Activated CD4-positive, alpha-beta T cell treated with anti-CD3 and anti-CD28 coated beads for 4 hours (primary cell): ENCODE data around the gene SP4.
A peak's percentile ranks its signal among the peaks of the same experiment; 100 is the strongest.

Experiments used
- DNase-seq, 2 donors: peaks; one replicate each; pipeline ENCODE4 v3.0.0-alpha.2; 2020

Gene SP4

DNA sequence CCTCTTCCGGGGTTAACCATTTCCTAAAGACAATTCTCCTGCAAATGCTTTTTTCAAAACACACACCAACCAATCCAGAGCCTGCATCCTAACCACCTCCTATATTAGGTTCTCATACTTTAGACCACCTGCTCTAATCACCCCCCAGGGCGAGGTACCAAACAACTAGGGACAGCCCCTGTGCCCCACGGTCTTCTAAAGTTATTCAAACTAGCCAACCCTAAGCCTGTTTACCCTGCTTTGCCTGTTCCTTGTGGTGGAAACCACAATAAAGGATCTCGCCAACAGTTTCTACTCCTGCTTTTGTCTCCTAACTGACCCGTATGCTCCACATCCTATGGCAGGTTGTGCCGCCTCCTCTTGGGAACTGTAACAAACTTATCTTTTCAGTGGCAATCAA is 21.1 kb downstream of the SP4 start:
- DNase-seq = no peak

DNA sequence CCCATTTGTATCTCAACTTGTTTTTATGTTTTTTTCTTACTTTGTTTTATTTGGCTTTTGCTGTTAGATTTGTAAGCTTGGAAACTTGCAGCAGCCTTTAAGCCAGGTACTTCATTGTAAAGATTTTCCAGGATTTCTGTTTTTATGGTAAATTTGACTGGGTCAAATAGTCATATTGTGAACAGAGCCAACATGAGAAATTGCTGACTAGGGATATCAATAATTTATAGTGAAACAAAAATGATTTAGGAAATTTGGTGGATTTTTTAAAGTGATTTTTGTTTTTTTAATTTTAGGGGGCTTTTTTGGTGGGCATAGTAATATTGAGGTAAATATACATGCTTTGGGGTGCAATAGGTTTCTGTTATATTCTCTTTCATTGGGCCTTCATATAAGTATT is 22.2 kb downstream of the SP4 start:
- no peak for DNase-seq

DNA sequence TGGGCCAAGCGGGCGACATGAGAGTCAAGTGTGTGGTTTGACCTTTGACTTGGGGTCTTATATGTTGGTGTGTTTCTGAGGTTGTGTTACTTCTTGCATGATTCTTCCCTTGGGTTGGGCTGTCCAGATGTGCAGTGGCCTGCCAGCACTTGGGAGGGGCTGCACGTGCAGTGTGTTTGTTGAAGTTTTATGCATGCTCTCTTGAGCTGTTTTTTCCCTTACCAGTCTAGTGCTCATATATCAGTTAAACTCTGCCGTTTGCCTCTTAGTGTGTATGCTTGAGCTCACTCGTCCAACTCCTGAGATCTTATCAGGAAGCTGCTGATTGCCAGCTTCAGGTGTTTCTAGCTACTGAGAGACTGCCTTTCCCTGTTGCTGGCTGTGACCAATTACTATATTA is 23.1 kb downstream of the SP4 start:
- DNase-seq = no peak

DNA sequence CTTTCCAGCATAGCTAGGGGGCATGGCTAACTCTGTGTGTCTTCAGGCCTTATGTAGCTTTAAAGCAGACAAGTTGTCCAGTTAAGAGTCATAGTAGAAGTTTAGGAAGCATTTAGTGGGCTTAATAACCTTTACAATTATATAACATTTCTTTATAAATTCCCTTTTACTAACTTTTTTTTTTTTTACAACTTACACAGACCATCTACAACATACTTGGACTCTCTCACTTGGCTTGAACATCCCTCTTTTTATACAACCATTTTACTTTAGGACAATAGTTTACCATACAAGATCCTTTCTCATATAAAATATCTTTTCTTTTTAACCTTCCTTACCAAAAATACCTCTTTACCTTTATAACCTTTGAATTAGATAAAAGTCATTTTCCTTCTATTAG is 26.3 kb downstream of the SP4 start:
- DNase-seq = no peak

DNA sequence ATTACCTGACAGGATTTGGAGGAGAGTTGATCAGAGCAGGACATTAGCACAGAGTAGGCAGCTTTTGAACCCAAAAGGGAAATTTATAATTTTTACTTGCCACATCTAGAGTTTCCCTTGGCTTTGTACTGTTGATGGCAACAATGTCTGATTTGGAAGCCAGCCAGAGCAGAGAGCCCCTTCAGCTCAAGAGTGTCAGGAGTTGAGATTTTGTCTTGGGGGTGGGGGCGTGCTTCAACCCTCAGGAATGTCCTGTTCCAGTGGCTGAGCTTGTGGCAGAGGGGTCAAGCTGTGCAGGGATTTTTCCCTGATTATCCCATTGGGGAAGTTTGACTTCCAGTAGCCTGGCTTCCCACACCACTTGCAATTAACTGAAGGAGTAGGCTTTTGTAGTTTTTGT is 27.0 kb downstream of the SP4 start:
- no peak for DNase-seq

DNA sequence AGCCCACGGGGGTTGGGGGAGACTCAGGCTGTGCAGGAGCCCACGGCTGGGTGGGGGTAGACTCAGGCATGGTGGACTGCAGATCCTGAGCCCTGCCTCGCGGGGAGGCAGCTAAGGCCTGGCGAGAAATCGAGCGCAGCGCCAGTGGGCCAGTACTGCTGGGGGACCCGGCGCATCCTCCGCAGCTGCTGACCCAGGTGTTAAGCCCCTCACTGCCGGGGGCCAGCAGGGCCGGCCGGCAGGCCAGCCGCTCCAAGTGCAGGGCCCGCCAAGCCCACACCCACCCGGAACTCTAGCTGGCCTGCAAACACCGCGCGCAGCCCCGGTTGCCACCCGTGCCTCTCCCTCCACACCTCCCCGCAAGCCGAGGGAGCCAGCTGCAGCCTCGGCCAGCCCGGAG is 33.4 kb downstream of the SP4 start:
- DNase-seq = no peak

DNA sequence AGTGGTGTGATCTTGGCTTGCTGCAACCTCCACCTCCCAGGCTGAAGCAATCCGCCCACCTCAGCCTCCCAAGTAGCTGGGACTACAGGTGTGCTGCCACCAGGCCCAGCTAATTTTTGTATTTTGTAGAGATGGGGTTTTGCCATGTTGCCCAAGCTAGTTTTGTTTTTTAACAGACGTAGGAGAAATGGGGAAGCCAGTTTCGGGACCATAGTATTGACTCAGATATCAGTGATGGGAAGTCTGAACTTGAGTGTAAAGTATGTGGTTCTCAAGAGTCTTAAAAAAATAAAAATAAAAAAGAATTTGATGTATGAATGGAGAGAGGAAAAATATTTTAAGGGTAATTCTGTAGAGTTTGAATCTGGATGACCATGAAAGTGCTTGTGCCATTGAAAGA is 34.2 kb downstream of the SP4 start:
- no peak for DNase-seq

DNA sequence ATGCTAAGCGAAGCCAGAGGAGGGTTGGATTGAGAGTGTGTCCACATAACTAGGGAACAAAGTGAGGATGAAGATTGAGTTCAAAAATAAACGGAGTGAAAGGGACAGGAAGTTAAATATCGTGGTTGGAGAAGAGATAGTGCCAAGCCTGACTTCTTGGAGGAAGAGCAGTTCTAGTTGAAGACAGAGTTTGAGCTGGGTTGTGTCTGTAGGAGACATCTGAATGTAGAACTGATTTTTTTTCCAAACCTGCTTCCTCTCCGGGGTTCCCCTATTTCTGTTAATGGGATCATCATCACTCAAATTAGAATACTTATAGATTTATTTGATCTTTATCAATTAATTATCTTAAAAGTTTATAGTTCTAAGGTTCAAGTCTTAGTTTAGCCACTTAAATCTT is 35.6 kb downstream of the SP4 start:
- no peak for DNase-seq

DNA sequence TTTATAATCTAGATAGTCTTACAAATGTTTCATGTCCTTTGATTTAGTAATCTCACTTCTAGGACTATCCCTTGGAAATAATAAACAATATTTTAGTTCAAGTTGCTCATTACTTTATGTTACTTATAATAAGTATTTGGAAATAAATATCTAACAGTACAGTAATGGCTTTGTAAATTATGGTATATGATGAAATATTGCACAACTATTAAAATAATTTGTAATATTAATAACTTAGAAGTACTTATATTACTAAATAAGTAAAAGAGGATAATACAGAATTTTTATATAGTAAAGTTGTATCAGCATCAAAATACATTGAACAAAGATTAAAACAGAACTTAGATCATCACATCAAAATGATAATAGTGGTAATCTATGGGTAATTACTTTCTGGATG is 41.1 kb downstream of the SP4 start:
- no peak for DNase-seq

DNA sequence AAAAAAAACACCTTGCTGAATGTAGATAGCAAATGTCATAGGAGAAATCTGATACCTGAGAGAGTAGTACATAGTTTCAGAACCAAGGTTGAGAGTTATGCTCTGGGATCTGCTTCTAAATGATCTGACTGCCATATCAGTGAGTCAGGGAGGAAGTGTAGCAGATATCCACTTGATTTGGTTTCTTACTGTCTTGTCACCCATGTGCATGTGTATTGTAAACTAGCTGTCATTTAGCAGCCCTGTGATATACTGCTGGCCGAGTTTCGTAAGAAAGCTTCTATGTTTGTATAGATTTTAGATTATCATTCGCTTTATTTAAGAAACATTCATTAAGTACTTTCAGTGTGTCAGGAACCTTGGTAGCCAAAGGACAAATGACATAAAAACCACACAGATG is 42.0 kb downstream of the SP4 start:
- DNase-seq = no peak

DNA sequence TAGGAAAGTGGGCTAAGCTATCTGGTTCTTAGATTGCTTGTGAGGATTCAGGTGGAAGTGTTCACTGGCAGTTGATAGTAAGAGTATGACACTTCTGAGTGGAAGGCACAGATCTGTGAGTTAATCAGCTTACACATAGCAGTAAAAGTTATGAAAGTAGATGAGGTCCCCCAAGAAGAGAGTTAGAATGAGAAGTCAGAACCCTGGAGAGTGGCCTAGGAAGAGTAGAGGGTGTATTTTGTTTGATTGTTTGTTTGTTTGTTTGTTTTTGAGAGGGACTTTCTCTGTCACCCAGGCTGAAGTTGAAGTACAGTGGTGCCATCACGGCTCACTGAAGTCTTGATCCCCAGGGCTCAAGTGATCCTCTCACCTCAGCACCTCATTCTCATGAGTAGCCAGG is 44.1 kb downstream of the SP4 start:
- no peak for DNase-seq

DNA sequence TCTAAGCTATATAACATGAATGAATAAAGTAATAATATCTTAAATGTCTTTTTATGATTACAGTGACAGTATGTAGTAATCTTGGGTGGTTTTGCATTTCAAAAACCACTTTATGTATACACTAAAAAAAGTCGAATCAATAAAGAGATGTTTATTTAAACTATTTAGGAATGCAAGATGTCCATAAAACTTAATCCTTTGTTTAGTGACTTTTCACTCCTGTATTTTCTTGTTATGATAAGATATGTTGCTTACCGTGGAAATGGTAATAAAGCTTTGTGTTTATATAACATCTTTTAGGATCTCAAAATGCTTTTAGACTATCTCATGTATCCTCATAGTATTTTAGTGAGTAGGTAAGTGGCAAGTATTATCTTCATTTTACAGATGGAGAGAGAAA is 48.5 kb downstream of the SP4 start:
- no peak for DNase-seq

DNA sequence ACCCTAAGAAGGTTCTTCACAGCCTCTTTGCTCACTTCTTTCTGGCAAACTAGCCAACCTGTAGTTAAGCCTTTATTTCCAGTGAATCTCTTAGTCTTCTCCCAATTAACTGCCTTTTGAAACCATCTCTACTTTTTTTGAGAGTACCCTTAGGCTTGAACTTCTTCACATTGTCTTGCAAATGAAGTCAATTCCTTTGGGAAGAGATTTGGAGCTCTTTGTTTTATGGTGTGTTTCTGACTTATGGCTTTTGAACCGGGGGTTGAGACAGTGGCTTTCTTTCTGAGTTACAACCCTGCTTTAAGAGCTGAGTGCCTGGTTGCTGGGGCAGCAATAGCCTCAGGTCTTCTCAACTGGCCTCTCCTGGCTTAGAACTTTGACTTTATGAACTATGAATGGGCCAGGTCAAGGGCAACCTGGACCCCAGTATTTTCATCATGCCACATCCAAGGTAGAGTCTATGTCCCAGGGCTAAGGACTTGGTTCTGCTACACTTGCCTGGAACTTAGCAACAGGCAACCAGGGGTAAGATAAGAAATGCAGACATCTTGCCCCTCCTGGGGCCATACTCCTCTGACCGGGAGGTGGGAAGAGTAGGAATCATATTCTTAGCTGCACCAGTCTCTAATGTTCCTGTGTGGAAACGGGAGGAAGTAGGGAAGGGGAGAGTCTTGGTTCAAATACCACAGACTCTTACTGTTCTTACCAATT is 53.0 kb downstream of the SP4 start:
- DNase-seq = no peak

DNA sequence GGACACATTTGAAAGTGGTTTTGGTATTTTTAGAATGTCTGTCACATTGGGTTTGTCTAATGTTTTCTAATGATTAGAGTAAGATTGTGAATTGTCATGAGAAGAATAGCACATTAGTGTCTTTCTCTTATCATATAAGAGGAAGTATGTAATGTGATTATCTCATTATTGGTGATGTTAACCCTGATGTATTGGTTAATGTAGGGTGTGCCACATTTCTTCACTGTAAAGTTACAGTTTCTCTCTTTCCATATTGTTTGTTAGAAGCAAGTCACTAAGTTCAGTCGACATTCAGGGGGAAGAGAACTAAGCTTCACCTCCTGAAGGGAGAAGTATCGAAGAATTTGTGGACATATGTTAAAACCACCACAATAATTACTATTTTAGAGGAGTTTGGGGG is 58.6 kb downstream of the SP4 start:
- no peak for DNase-seq

DNA sequence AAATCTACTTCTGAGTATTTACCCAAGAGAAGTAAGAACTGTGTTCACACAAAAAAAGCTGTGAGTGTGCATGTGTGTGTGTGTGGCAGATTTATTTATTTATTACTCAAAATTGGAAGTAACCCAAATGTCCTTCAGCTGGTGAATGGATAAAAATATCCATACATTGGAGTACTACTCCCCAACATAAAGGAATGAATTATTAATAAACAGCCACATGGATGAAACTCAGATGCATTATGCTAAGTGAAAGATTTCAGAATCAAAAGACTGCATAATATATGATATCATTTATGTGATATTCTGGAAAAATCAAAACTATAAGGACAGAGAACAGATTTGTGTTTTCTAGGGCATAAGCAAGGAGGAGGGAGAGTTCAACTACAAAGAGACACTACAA is 67.8 kb downstream of the SP4 start:
- DNase-seq = no peak

DNA sequence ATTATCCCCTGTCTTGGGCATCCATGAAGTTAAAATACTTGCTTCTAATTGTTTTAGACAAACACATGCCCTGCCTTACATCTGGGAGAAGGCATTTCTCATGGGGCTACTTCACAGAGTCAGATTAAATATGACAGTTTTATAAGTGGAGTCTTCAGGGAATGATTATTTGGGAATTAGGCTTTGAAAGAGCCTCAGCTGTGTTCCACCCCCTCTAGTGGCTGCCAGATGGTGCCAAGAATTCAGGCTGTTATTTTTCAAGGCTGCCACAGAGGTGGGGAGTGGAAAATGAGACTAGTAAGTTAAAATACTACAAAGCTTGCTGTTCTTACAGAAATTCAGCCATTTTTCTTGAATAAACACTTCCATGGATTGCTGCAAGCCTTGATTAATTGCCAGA is 69.2 kb downstream of the SP4 start:
- DNase-seq = no peak

DNA sequence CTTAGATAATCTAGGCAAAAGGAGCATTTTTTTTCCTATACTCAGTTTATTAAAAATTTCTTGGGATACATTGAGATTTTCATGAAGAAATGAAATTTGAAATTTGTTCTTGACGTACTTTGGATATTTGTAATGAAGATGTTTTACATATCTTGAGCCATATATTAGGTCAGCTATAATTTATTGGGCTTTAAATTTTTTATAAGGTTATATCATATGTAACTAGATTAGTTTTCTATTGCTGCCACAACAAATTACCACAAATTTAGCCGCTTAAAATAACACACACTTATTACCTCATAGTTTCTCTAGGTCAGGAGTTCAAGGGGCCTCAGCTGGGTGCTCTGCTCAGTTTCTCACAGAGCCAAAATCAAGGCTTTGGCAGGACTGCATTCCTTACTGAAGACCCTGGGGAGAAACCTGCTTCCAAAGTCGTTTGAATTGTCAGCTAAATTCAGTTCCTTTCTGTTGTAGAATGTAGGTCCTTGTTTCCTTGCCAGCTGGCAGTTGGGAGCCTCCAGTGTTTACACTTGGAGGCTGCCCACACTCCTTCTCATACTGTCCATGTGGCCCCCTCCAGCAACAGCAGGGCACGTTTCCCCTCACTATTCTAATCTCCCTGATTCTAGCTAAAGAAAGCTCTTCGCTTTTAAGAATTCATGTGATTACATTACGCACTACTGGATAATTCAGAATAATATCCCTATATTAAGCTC is 72.4 kb downstream of the SP4 start:
- no peak for DNase-seq

DNA sequence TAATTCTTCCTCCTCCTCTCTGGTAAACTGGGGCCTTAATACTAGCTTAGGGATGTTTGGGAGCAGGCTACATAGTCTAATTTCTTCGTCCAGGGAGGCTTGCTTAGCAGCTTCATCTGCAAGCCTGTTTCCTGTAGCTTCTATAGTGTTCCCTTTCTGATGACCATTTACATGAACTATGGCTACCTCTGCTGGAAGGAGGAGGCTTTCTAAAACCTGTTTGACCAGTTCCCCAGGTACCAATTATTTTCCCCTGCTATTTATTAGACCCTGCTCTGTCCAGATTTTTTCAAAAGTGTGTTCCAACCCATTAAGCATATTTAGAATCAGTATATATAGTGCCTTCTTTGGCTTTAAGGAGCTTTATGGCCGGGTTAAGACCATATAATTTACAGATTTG is 76.1 kb downstream of the SP4 start:
- DNase-seq = no peak

DNA sequence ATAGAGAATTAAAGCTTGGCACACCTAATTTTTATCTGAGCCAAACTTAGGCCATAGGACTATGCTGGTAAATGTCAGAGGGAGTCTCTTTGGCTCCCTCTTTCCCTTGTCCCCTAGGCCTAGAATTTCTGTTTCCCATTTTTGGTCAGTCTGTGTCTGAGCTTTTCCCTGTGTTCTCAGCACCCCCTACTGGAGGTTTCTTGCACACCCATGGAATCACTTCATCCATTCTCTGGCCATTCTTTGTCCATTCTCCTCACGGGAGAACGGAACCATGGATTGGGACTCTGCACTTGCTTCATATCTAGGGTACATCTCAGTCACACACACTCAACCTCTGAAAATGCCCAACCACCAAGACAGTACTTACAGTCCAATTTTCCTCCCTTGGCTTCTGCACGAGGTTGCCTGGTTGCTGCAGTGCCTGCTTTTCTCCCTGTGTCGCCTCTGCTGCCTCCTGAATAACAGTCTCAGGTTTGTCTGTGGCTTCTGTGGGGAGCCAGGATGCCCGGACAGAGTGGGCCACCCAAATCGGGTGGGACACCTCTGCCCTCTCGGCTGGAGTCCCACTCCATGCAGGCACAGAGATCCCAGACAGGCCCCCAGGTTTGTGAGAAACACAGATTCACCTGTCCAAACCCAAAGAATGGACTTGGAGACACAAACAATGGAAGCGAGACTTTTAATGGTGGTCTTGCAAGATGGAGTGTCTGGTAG is 79.9 kb downstream of the SP4 start:
- peak in 1 of 2 donors; percentile 24 for DNase-seq

DNA sequence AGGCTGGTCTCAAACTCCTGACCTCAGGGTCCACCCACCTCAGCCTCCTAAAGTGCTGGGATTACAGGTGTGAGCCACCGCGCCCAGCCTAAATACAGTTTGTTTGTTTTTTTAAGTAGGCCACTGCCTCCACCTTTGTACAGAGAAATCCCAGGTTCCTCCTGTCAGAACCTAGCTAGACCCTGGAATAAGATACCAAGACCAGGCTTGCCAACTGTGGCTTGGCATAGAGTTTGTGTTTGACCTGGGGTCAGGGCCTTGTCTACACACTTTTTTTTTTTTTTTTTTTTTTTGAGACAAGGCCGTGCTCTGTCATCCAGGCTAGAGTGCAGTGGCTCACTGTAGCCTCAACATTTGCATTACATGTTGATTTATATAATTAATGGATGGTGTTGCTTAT is 80.7 kb downstream of the SP4 start:
- no peak for DNase-seq

DNA sequence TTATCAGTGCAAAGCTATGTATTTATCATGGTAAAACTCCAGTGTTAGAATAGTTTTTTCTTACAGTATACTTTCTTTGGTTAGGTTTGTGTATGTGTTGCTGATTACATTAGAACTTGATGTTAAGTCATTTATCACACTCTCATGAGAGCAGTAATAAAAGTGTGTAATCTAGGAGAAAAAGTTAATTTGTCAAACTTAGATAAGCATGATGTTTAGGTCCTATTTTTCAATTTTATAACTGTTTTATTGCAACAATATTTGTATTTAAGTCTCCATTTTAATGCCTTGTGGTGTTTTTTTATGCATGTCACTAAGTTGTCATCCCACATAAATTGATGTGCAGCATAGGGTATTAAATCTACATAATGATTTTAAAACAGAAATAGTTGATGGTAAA is 86.2 kb downstream of the SP4 start:
- no peak for DNase-seq

DNA sequence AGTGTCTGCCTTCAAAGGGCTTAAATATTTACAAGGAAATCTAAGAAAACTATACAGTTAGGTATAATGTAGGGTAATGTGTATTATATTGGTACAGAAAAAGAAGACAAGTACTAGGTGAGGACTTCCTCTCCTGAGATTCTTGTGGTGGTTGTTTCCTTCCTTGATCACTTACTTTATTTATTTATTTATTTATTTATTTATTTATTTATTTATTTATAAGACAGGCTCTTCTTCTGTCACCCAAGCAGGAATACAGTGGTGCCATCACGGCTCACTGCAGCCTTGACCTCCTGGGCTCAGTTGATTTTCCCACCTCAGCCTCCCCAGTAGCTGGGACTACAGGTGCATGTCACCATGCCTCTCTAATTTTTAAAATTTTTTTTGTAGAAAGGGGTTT is 96.8 kb downstream of the SP4 start:
- no peak for DNase-seq

DNA sequence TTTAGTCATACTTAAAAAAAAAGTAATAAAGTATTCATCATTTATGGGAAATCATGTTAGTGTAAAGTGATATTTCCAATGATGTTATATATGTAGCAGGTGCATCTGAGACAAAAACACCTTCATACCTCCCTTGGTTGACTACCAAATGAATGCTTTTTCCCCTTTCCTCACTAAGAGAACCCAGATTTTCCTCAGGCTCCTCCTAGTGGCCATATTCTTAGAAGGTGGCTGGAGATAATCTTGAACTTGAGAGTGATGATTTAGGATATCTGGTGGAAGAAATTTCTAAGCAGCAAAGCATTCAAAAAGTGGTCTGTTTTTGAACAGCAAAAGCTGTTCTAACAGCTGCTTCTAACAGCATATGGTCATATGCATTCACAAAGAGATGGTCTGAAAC is 98.1 kb downstream of the SP4 start:
- no peak for DNase-seq

DNA sequence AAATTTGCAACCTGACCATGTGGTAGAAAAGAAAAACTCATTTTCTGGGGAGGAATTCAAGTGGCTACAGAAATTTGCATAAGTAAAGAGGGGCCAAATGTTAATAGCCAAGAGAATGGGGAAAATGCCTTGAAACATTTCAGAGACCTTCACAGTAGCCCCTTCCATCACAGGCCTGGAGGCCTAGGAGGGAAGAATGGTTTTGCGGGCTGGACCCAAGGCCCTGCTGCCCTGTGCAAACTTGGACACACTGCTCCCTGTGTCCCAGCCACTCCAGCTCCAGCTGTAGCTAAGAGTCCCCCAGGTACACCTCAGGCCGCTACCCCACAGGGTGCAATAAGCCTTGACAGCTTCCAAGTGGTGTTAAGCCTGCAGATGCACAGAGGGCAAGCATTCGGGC is 98.6 kb downstream of the SP4 start:
- DNase-seq = no peak
